IMR-90 (cell line): ENCODE measurements around the gene BRD8. TPM values are rescaled to one million over a fixed set of nuclear protein-coding genes. Genes with fewer than 3 reads are reported as not detected.

Source experiments
- ATAC-seq: fragments of 200-7000 bp; cut with Tn5 transposase; 2 replicates; pipeline ENCODE4 v1.9.1; 2020; ENCODE audit warnings: low read depth, mild to moderate bottlenecking, moderate library complexity
- BruUV-seq: library from RNA; stranded (reverse); fragments of 400-500 nt; replicated peaks from 2 replicates; lab custom pipeline; 2021; lab: Mats Ljungman, UMichigan
- CTCF ChIA-PET: fragments of 300-600 bp; formaldehyde crosslinking; extraction: SDS; loops from one replicate; lab custom pipeline; 2021; ENCODE audit warnings: antibody characterized with exemption; lab: Yijun Ruan, JAX
- POLR2A ChIA-PET: fragments of 300-600 bp; sonication (Branson Sonifier 250); formaldehyde crosslinking; loops from one replicate; lab custom pipeline; 2022; ENCODE audit warnings: antibody characterized with exemption; ENCODE audit not compliant: unreplicated experiment; lab: Charles Lee
- DNase-seq: peaks from one replicate; pipeline ENCODE4 v3.0.0; 2013
- H2AFZ ChIP-seq: replicated peaks from 2 replicates; pipeline ENCODE3; 2013; ENCODE audit warnings: low read length, mild to moderate bottlenecking; ENCODE audit not compliant: poor library complexity
- H2AK5ac ChIP-seq: 2 replicates; pipeline ENCODE4 v1.6.1; 2013; ENCODE audit warnings: low read depth, low read length, inconsistent platforms
- H2AK9ac ChIP-seq: replicated peaks from 2 replicates; pipeline ENCODE3; 2013; ENCODE audit warnings: mild to moderate bottlenecking, low read depth, low read length, moderate library complexity; ENCODE audit not compliant: poor library complexity
- H2BK120ac ChIP-seq: 2 replicates; pipeline ENCODE4 v1.6.1; 2013; ENCODE audit warnings: low read depth, low read length, inconsistent platforms
- H2BK15ac ChIP-seq: 3 replicates; pipeline ENCODE4 v1.6.1; 2013; ENCODE audit warnings: low read depth, low read length, inconsistent platforms
- H2BK20ac ChIP-seq: 2 replicates; pipeline ENCODE4 v1.6.1; 2013; ENCODE audit warnings: low read depth, mild to moderate bottlenecking, inconsistent platforms, low read length, moderate library complexity
- H2BK5ac ChIP-seq: 2 replicates; pipeline ENCODE4 v1.6.1; 2013; ENCODE audit warnings: mild to moderate bottlenecking, low read depth, low read length, inconsistent platforms; ENCODE audit not compliant: poor library complexity, severe bottlenecking
- H3K14ac ChIP-seq: replicated peaks from 2 replicates; pipeline ENCODE4 v1.6.1; 2013; ENCODE audit warnings: low read depth, low read length, inconsistent platforms
- H3K18ac ChIP-seq: 2 replicates; pipeline ENCODE4 v1.6.1; 2013; ENCODE audit warnings: low read depth, low read length, control low read depth
- H3K23ac ChIP-seq: 2 replicates; pipeline ENCODE4 v1.6.1; 2013; ENCODE audit warnings: low read depth, low read length, inconsistent platforms
- H3K27ac ChIP-seq: 2 replicates; pipeline ENCODE4 v1.5.1; 2013; ENCODE audit warnings: mild to moderate bottlenecking, control low read depth, low read length; ENCODE audit not compliant: insufficient read depth
- H3K27me3 ChIP-seq: 2 replicates; pipeline ENCODE4 v1.6.1; 2013; ENCODE audit warnings: low read length; ENCODE audit not compliant: control insufficient read depth, insufficient read depth
- H3K36me3 ChIP-seq: 2 replicates; pipeline ENCODE4 v1.6.1; 2013; ENCODE audit warnings: low read length, mixed read lengths; ENCODE audit not compliant: control insufficient read depth, insufficient read depth
- H3K4ac ChIP-seq: 2 replicates; pipeline ENCODE4 v1.6.1; 2013; ENCODE audit warnings: low read depth, low read length, inconsistent platforms
- H3K4me1 ChIP-seq: 2 replicates; pipeline ENCODE4 v1.6.1; 2013; ENCODE audit warnings: low read length, mixed read lengths; ENCODE audit not compliant: control insufficient read depth, insufficient read depth
- H3K4me2 ChIP-seq: 2 replicates; pipeline ENCODE4 v1.6.1; 2013; ENCODE audit warnings: low read depth, mild to moderate bottlenecking, control low read depth, low read length, moderate library complexity
- H3K4me3 ChIP-seq: 2 replicates; pipeline ENCODE4 v1.5.1; 2013; ENCODE audit warnings: low read depth, mild to moderate bottlenecking, control low read depth, low read length, moderate library complexity; ENCODE audit not compliant: insufficient read depth
- H3K56ac ChIP-seq: 2 replicates; pipeline ENCODE4 v1.6.1; 2013; ENCODE audit warnings: low read length, inconsistent platforms; ENCODE audit not compliant: insufficient read depth; ENCODE audit errors: extremely low read depth
- H3K79me1 ChIP-seq, 2 experiments: 2 replicates each; pipeline ENCODE4 v1.6.1; 2013; ENCODE audit warnings: low read length in 2 of 2, inconsistent platforms in 1 of 2, low read depth in 1 of 2
- H3K9ac ChIP-seq: 2 replicates; pipeline ENCODE4 v1.6.1; 2013; ENCODE audit warnings: low read depth, low read length, control low read depth
- H3K9me1 ChIP-seq: 2 replicates; pipeline ENCODE4 v1.6.1; 2013; ENCODE audit warnings: low read length, inconsistent platforms; ENCODE audit not compliant: insufficient read depth
- H3K9me3 ChIP-seq: 2 replicates; pipeline ENCODE4 v1.6.1; 2013; ENCODE audit warnings: low read length; ENCODE audit not compliant: control insufficient read depth, insufficient read depth
- H4K20me1 ChIP-seq: 2 replicates; pipeline ENCODE4 v1.6.1; 2013; ENCODE audit warnings: low read length, inconsistent platforms; ENCODE audit not compliant: insufficient read depth
- H4K5ac ChIP-seq: 2 replicates; pipeline ENCODE4 v1.6.1; 2013; ENCODE audit warnings: mild to moderate bottlenecking, low read depth, low read length, control low read depth
- H4K8ac ChIP-seq, 2 experiments: 2 replicates each; pipeline ENCODE4 v1.6.1; 2013; ENCODE audit warnings: low read depth in 2 of 2, low read length in 2 of 2, control low read depth in 1 of 2, inconsistent platforms in 1 of 2
- H4K91ac ChIP-seq: 2 replicates; pipeline ENCODE4 v1.6.1; 2013; ENCODE audit warnings: low read depth, low read length, inconsistent platforms; ENCODE audit not compliant: insufficient read depth
- MAFK ChIP-seq: IDR thresholded peaks from 2 replicates; pipeline ENCODE4 v1.6.1; 2012; ENCODE audit warnings: low read depth, low read length, improper control_type of control experiment
- WGBS, 2 experiments: methylation state at CpG; one replicate each; pipeline versions ENCODE4 v1.1.5 to v1.1.7; 2013; ENCODE audit warnings: missing lambda C conversion rate in 2 of 2; ENCODE audit not compliant: insufficient read length in 1 of 2; ENCODE audit errors: extremely low coverage in 2 of 2; 5-methylcytosine and 5-hydroxymethylcytosine counted together
- dilution Hi-C: fragments of 300-500 bp; cut with HindIII; formaldehyde crosslinking; loops from one replicate; pipeline ENCODE4 v1.14.3; 2018; ENCODE audit warnings: low sequenced_read_pairs; ENCODE audit not compliant: unreplicated experiment
- in situ Hi-C: fragments of 300-500 bp; cut with MboI; formaldehyde crosslinking; loops from 3 replicates; pipeline ENCODE4 v1.14.3; 2019; ENCODE audit warnings: low sequenced_read_pairs, inconsistent platforms, mixed read lengths
- intact Hi-C: fragments of 100-400 bp; cut with micrococcal nuclease; formaldehyde crosslinking; loops from 2 replicates; pipeline ENCODE4 v1.10.0; 2022
- polyA plus RNA-seq, 3 experiments: library from polyadenylated mRNA; depleted of rRNA; stranded (reverse); fragments of >200 nt; gene quantifications; 2 replicates each; pipeline ENCODE4 v1.2.3, GENCODE V29; 2012; ENCODE audit warnings: low replicate concordance in 1 of 3
- total RNA-seq: library from RNA; depleted of rRNA; stranded (reverse); fragments of >200 nt; gene quantifications from 2 replicates; pipeline ENCODE4 v1.2.3, GENCODE V29; 2012

Gene BRD8
- total and polyA plus RNA-seq, 2 of the 4 experiments (the other 2 are of a cell fraction): 36.9 to 43.6 TPM

DNA sequence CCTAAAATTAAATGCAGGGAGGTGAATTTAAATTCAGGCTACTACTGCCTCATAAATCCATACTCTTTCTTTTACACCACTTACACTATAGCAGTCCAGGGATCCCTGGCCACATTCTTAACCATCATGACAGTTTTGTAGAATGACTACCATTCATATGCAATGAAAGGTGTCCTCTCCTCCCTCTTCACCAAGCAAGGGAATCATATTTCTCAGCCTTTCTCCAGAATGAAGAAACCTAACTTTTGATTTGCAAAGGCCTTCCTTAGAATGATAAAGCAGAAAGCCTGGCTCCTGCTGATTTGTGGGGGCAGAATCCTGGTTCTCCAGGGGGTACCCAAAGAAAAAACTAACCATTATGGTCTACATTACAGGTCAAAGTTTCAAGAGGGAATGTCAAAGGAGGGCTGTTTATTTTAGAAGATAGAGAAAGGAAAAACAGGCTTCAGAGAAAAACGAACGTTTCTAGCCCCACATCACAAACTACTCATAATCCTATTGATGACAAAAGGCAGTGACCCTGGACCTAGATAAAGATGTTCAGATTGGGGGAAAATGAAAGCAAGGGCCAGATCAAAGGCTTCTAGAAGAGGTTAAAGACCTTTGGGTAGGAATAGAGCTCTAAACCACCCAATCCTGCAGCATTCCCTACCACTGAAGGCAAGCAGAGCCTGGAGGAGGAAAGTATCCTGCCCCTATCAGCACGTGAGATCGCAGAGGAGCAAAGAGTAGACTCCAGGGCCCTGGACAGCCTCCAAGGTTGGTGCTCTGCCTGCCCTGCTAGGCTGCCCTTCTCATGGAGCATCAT lies 83.1 kb downstream of the BRD8 start:
- Histone ChIP-seq H3K4me3 (no peak overlapping the region), H3K4me2 (no peak overlapping the region), H3K9ac (no peak overlapping the region), H3K9me1 (no peaks in the 10 kb centered on the region), H3K4ac (no peak overlapping the region), H3K79me1 (no peaks in the 10 kb centered on the region), H3K4me1 (no peaks in the 10 kb centered on the region), H3K27ac (no peak overlapping the region), H2BK20ac (no peak overlapping the region), H2BK15ac (no peak overlapping the region), H3K9me3 (no peaks in the 10 kb centered on the region), H3K18ac (no peak overlapping the region), H2AK9ac (no peak overlapping the region), H3K23ac (no peak overlapping the region), H4K20me1 (no peaks in the 10 kb centered on the region), H4K8ac (no peak overlapping the region), H4K5ac (no peak overlapping the region), H3K27me3 (peaks cover 36% of the 10 kb centered on the region), H3K56ac (no peak overlapping the region), H2BK5ac (no peak overlapping the region), H2AK5ac (no peak overlapping the region), H3K36me3 (no peaks in the 10 kb centered on the region), H3K14ac (no peak overlapping the region), H2BK120ac (no peak overlapping the region), H4K91ac (no peak overlapping the region), H2AFZ (no peak overlapping the region)
- in situ Hi-C loops: no loop called here
- intact Hi-C loops: no loop called here
- CTCF ChIA-PET: interaction anchor here (0.5 kb wide), 1 partner anchor 56 kb away, joined by 3 read pairs; no protein-coding TSS in a partner anchor
- TF ChIP-seq MAFK: no peak
- no CpG with 5 or more reads among the region's 4 CpGs for whole genome bisulfite sequencing, 2 experiments
- no peak for ATAC-seq
- no TSS peak for BruUV-seq
- POLR2A ChIA-PET: no interaction called here
- DNase-seq: no peak
- dilution Hi-C loops: no loop called here
